GM12878 (cell line): ENCODE measurements around the gene HAO2. TPM values are rescaled to one million over a fixed set of nuclear protein-coding genes. Genes with fewer than 3 reads are reported as not detected.

Experiments
- BCL11A ChIP-seq: IDR thresholded peaks from 2 replicates; pipeline ENCODE4 v1.6.1; 2011; ENCODE audit warnings: low read depth, low read length
- HDGF ChIP-seq: fragments of 450-650 bp; IDR thresholded peaks from 2 replicates; pipeline ENCODE4 v1.6.1; 2016; ENCODE audit warnings: antibody characterized with exemption
- IRF4 ChIP-seq: IDR thresholded peaks from 2 replicates; pipeline ENCODE4 v1.6.1; 2011; ENCODE audit warnings: low read depth, low read length
- KAT2A ChIP-seq: conservative IDR thresholded peaks from 2 replicates; pipeline ENCODE4 v1.6.1; 2011; ENCODE audit warnings: low read depth, low read length; ENCODE audit not compliant: control insufficient read depth
- MEF2B ChIP-seq: fragments of 450-650 bp; IDR thresholded peaks from 2 replicates; pipeline ENCODE4 v1.6.1; 2018; ENCODE audit warnings: mild to moderate bottlenecking, moderate library complexity; ENCODE audit not compliant: partially characterized antibody, poor library complexity, severe bottlenecking
- NFXL1 ChIP-seq: fragments of 450-650 bp; IDR thresholded peaks from 2 replicates; pipeline ENCODE4 v1.6.1; 2017; ENCODE audit warnings: antibody characterized with exemption, mild to moderate bottlenecking, borderline replicate concordance
- NR2C1 ChIP-seq: fragments of 450-650 bp; IDR thresholded peaks from 2 replicates; pipeline ENCODE4 v1.6.1; 2017; ENCODE audit warnings: antibody characterized with exemption, mild to moderate bottlenecking, moderate library complexity
- PAX8 ChIP-seq: fragments of 450-650 bp; IDR thresholded peaks from 2 replicates; pipeline ENCODE4 v1.6.1; 2017; ENCODE audit warnings: mild to moderate bottlenecking, moderate library complexity
- POU2F2 ChIP-seq: IDR thresholded peaks from 3 replicates; pipeline ENCODE4 v1.6.1; 2011; ENCODE audit warnings: low read depth, mild to moderate bottlenecking, low read length, borderline replicate concordance
- RB1 ChIP-seq: fragments of 450-650 bp; formaldehyde crosslinking; IDR thresholded peaks from 2 replicates; pipeline ENCODE4 v1.6.1; 2017; ENCODE audit warnings: mild to moderate bottlenecking, borderline replicate concordance
- SMAD1 ChIP-seq: fragments of 450-650 bp; IDR thresholded peaks from 2 replicates; pipeline ENCODE4 v1.6.1; 2018; ENCODE audit warnings: mild to moderate bottlenecking, low read depth; ENCODE audit not compliant: partially characterized antibody
- SMAD5 ChIP-seq: IDR thresholded peaks from 2 replicates; pipeline ENCODE4 v1.6.1; 2016; ENCODE audit warnings: antibody characterized with exemption, low read depth
- SP1 ChIP-seq: IDR thresholded peaks from one replicate; pipeline ENCODE4 v1.6.1; 2011; ENCODE audit warnings: low read depth, low read length
- SRF ChIP-seq, 2 experiments: IDR thresholded peaks; 2 replicates each; pipeline ENCODE4 v1.6.1; 2011; ENCODE audit warnings: low read depth in 2 of 2, low read length in 2 of 2, mild to moderate bottlenecking in 1 of 2, moderate library complexity in 1 of 2
- YY1 ChIP-seq: IDR thresholded peaks from 2 replicates; pipeline ENCODE4 v1.6.1; 2011; ENCODE audit warnings: low read depth, mild to moderate bottlenecking, low read length
- ZNF24 ChIP-seq: fragments of 450-650 bp; IDR thresholded peaks from 2 replicates; pipeline ENCODE4 v1.6.1; 2017; ENCODE audit warnings: antibody characterized with exemption, mild to moderate bottlenecking
- polyA plus RNA-seq, 11 experiments: library from polyadenylated mRNA; depleted of rRNA in 4 of 11; unstranded in 6 of 11; stranded (reverse) in 5 of 11; fragments of >200 nt; fragmentation: Nextera tagmentation in 4 of 11; fragmentation: Illumina TruSeq in 1 of 11; extraction: Ambion mirVana in 4 of 11; extraction: Trizol in 1 of 11; gene quantifications; 1 replicate in 1 of 11; 2 replicates in 10 of 11; pipeline versions ENCODE4 v1.2.1 to v1.2.3, GENCODE V29; 2011 to 2016; ENCODE audit warnings: inconsistent platforms in 2 of 11, missing spikeins in 2 of 11, low read depth in 1 of 11
- total RNA-seq, 4 experiments: library from RNA; depleted of rRNA in 3 of 4; stranded (reverse); fragments of >200 nt in 3 of 4; fragmentation: Illumina TruSeq in 1 of 4; extraction: Trizol in 1 of 4; gene quantifications; 2 replicates each; pipeline versions ENCODE4 v1.2.1 to v1.2.3, GENCODE V29; 2013 to 2021
- TF ChIP-seq, protein P1 (sequence below): fragments of 450-650 bp; IDR thresholded peaks from 2 replicates; pipeline ENCODE4 v1.6.1; 2016; ENCODE audit warnings: mild to moderate bottlenecking, moderate library complexity, borderline replicate concordance
- TF ChIP-seq, protein P2 (sequence below): fragments of 450-650 bp; IDR thresholded peaks from 2 replicates; pipeline ENCODE4 v1.6.1; 2016; ENCODE audit warnings: mild to moderate bottlenecking
- TF ChIP-seq, protein P3 (sequence below): IDR thresholded peaks from 2 replicates; pipeline ENCODE4 v1.6.1; 2012; ENCODE audit warnings: mild to moderate bottlenecking, low read depth, low read length
- TF ChIP-seq, protein P4 (sequence below), 3 experiments: IDR thresholded peaks in 2 of 3; conservative IDR thresholded peaks in 1 of 3; 2 replicates each; pipeline ENCODE4 v1.5.1; 2011; ENCODE audit warnings: low read depth in 3 of 3, low read length in 3 of 3, mild to moderate bottlenecking in 3 of 3, control low read depth in 2 of 3, moderate library complexity in 2 of 3, inconsistent platforms in 1 of 3, mixed read lengths in 1 of 3; ENCODE audit not compliant: control insufficient read depth in 2 of 3, insufficient read depth in 1 of 3; ENCODE audit errors: extremely low read depth in 1 of 3

HAO2 gene
- total and polyA plus RNA-seq, 10 of the 15 experiments (the other 5 are each of a cell fraction or from before 2014, with no cell fraction given), result not detected

DNA sequence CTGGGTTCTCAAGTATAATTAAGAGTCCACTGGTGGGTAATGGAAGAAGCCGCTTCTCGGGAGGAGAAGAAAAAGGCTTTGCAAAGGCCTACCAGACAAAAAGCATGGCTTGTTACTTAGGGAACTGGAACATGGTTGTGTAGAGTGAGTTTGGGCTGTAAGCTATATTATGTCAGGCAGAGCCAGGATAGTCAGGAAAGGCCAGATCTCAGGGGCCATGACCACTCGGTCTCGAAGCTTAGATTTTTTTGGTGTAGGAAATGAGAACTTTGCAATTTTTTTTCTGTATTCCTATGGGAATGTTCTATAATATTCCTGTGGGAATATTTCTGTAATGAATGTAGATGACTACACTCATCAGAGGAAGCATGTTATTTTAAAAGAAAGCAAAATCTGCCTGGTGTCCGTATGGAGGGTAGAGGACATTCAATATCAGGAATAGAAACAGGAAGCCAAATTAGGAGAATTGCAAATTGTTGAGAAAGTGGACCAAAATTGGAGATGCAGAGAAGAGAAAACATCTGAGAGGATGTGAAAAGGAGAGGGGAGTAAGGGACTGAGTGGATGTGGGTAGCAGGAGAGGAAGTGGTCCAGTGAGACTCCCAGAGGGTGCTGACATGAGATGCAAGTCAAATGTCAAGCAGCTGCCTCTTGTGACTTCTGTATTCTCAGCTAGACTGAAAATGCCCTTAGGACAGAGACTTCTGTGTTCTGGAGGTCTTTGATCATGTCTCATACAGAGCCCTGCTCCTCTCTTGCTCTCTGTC is 45.2 kb upstream of the HAO2 start (continued):
- peak; percentile 62; the same call in 1 of the 3 replicates for TF ChIP-seq POU2F2
- no peak for TF ChIP-seq NFXL1
- TF ChIP-seq SMAD1, result peak; percentile 62
- TF ChIP-seq IRF4, result peak; percentile 89
- TF ChIP-seq SMAD5, result no peak
- no peak for TF ChIP-seq KAT2A
- no peak for TF ChIP-seq YY1
- peak; percentile 86 for TF ChIP-seq ZNF24
- TF ChIP-seq PAX8, result no peak
- no peak for TF ChIP-seq RB1
- no peak for TF ChIP-seq HDGF
- TF ChIP-seq, protein P1, sequence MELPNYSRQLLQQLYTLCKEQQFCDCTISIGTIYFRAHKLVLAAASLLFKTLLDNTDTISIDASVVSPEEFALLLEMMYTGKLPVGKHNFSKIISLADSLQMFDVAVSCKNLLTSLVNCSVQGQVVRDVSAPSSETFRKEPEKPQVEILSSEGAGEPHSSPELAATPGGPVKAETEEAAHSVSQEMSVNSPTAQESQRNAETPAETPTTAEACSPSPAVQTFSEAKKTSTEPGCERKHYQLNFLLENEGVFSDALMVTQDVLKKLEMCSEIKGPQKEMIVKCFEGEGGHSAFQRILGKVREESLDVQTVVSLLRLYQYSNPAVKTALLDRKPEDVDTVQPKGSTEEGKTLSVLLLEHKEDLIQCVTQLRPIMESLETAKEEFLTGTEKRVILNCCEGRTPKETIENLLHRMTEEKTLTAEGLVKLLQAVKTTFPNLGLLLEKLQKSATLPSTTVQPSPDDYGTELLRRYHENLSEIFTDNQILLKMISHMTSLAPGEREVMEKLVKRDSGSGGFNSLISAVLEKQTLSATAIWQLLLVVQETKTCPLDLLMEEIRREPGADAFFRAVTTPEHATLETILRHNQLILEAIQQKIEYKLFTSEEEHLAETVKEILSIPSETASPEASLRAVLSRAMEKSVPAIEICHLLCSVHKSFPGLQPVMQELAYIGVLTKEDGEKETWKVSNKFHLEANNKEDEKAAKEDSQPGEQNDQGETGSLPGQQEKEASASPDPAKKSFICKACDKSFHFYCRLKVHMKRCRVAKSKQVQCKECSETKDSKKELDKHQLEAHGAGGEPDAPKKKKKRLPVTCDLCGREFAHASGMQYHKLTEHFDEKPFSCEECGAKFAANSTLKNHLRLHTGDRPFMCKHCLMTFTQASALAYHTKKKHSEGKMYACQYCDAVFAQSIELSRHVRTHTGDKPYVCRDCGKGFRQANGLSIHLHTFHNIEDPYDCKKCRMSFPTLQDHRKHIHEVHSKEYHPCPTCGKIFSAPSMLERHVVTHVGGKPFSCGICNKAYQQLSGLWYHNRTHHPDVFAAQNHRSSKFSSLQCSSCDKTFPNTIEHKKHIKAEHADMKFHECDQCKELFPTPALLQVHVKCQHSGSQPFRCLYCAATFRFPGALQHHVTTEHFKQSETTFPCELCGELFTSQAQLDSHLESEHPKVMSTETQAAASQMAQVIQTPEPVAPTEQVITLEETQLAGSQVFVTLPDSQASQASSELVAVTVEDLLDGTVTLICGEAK, result no peak
- TF ChIP-seq SP1, result peak; percentile 63
- TF ChIP-seq, protein P2, sequence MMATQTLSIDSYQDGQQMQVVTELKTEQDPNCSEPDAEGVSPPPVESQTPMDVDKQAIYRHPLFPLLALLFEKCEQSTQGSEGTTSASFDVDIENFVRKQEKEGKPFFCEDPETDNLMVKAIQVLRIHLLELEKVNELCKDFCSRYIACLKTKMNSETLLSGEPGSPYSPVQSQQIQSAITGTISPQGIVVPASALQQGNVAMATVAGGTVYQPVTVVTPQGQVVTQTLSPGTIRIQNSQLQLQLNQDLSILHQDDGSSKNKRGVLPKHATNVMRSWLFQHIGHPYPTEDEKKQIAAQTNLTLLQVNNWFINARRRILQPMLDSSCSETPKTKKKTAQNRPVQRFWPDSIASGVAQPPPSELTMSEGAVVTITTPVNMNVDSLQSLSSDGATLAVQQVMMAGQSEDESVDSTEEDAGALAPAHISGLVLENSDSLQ, result peak; percentile 72
- TF ChIP-seq SRF (IDR thresholded peaks at IDR 0.05; ENCODE audit: low read depth in 2 of 2, low read length in 2 of 2), result 0 out of 4 replicates have a peak, but pooled peaks of 1 of the 2 experiments have one; percentile 28
- peak; percentile 88 for TF ChIP-seq BCL11A
- peak; percentile 90 for TF ChIP-seq MEF2B
- TF ChIP-seq, protein P3, sequence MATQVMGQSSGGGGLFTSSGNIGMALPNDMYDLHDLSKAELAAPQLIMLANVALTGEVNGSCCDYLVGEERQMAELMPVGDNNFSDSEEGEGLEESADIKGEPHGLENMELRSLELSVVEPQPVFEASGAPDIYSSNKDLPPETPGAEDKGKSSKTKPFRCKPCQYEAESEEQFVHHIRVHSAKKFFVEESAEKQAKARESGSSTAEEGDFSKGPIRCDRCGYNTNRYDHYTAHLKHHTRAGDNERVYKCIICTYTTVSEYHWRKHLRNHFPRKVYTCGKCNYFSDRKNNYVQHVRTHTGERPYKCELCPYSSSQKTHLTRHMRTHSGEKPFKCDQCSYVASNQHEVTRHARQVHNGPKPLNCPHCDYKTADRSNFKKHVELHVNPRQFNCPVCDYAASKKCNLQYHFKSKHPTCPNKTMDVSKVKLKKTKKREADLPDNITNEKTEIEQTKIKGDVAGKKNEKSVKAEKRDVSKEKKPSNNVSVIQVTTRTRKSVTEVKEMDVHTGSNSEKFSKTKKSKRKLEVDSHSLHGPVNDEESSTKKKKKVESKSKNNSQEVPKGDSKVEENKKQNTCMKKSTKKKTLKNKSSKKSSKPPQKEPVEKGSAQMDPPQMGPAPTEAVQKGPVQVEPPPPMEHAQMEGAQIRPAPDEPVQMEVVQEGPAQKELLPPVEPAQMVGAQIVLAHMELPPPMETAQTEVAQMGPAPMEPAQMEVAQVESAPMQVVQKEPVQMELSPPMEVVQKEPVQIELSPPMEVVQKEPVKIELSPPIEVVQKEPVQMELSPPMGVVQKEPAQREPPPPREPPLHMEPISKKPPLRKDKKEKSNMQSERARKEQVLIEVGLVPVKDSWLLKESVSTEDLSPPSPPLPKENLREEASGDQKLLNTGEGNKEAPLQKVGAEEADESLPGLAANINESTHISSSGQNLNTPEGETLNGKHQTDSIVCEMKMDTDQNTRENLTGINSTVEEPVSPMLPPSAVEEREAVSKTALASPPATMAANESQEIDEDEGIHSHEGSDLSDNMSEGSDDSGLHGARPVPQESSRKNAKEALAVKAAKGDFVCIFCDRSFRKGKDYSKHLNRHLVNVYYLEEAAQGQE, result no peak
- TF ChIP-seq, protein P4, sequence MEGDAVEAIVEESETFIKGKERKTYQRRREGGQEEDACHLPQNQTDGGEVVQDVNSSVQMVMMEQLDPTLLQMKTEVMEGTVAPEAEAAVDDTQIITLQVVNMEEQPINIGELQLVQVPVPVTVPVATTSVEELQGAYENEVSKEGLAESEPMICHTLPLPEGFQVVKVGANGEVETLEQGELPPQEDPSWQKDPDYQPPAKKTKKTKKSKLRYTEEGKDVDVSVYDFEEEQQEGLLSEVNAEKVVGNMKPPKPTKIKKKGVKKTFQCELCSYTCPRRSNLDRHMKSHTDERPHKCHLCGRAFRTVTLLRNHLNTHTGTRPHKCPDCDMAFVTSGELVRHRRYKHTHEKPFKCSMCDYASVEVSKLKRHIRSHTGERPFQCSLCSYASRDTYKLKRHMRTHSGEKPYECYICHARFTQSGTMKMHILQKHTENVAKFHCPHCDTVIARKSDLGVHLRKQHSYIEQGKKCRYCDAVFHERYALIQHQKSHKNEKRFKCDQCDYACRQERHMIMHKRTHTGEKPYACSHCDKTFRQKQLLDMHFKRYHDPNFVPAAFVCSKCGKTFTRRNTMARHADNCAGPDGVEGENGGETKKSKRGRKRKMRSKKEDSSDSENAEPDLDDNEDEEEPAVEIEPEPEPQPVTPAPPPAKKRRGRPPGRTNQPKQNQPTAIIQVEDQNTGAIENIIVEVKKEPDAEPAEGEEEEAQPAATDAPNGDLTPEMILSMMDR (IDR thresholded peaks at IDR 0.05 in 2 of 3, conservative IDR thresholded peaks at IDR 0.05 in 1 of 3; ENCODE audit: control insufficient read depth in 2 of 3, extremely low read depth in 1 of 3, insufficient read depth in 1 of 3, low read depth in 3 of 3, low read length in 3 of 3), result peak in 1 of 3 experiments; percentile 24; a peak in 2 of 6 replicates
- TF ChIP-seq NR2C1, result no peak
